Type B pancreatic cell (in vitro differentiated cells): ENCODE data around the gene ARMC5. TPM values are rescaled to one million over a fixed set of nuclear protein-coding genes. Genes with fewer than 3 reads are reported as not detected.

Experiments
- DNase-seq: peaks from one replicate; pipeline ENCODE4 v3.0.0; 2021; ENCODE audit warnings: mixed read lengths; ENCODE audit not compliant: unreplicated experiment; ENCODE audit errors: extremely low spot score
- H3K27ac Mint-ChIP-seq: 2 replicates; pipeline ENCODE4 v1.8.0; 2021; ENCODE audit warnings: mild to moderate bottlenecking, mixed read lengths
- H3K27me3 Mint-ChIP-seq: 2 replicates; pipeline ENCODE4 v1.8.0; 2021; ENCODE audit warnings: mixed read lengths
- H3K36me3 Mint-ChIP-seq: 2 replicates; pipeline ENCODE4 v1.8.0; 2021; ENCODE audit warnings: mixed read lengths
- H3K4me1 Mint-ChIP-seq: one replicate; pipeline ENCODE4 v1.8.0; 2021; ENCODE audit warnings: mixed read lengths; ENCODE audit not compliant: unreplicated experiment
- H3K4me3 Mint-ChIP-seq: 2 replicates; pipeline ENCODE4 v1.8.0; 2021; ENCODE audit warnings: mild to moderate bottlenecking, mixed read lengths
- H3K9me3 Mint-ChIP-seq: 2 replicates; pipeline ENCODE4 v1.8.0; 2021; ENCODE audit warnings: mixed read lengths
- CTCF ChIP-seq: fragments of 200-600 bp; sonication (generic); conservative IDR thresholded peaks from 2 replicates; pipeline ENCODE4 v1.5.0; 2021; ENCODE audit warnings: antibody characterized with exemption, mild to moderate bottlenecking
- total RNA-seq: library from RNA; stranded (reverse); gene quantifications from 2 replicates; pipeline ENCODE4 v1.2.1, GENCODE V29; 2021; ENCODE audit warnings: low replicate concordance

The ARMC5 gene
- total RNA-seq, 1 donor from 2014 or later: 11.1 TPM

GRCh38 chr16:31489616-31490584 is 30.6 kb downstream of the ARMC5 start:
- DNase-seq: no peak
- Mint-ChIP-seq H3K27me3 (peaks cover 32% of the 10 kb centered on the region), H3K9me3 (no peaks in the 10 kb centered on the region), H3K4me1 (no peaks in the 10 kb centered on the region), H3K27ac (no peak overlapping the region), H3K4me3 (peak overlapping the region; percentile 77), H3K36me3 (peaks cover 12% of the 10 kb centered on the region)
- TF ChIP-seq CTCF: no peak

GRCh38 chr16:31491778-31492418 is 32.6 kb downstream of the ARMC5 start:
- Mint-ChIP-seq H3K4me1 (no peaks in the 10 kb centered on the region), H3K9me3 (no peaks in the 10 kb centered on the region), H3K27me3 (peaks cover 12% of the 10 kb centered on the region), H3K27ac (no peak overlapping the region), H3K4me3 (no peak overlapping the region), H3K36me3 (peaks cover 12% of the 10 kb centered on the region)
- TF ChIP-seq CTCF: no peak
- DNase-seq: no peak

GRCh38 chr16:31493506-31494125 is 34.3 kb downstream of the ARMC5 start:
- no peak overlapping the region for H3K4me3 Mint-ChIP-seq
- H3K9me3 Mint-ChIP-seq: no peaks in the 10 kb centered on the region
- no peak for DNase-seq
- H3K27me3 Mint-ChIP-seq: peaks cover 3% of the 10 kb centered on the region
- H3K4me1 Mint-ChIP-seq: no peaks in the 10 kb centered on the region
- peaks cover 17% of the 10 kb centered on the region for H3K36me3 Mint-ChIP-seq
- no peak overlapping the region for H3K27ac Mint-ChIP-seq
- TF ChIP-seq CTCF: no peak

- no peak overlapping the region for H3K4me3 Mint-ChIP-seq
- no peak for DNase-seq
- H3K4me1 Mint-ChIP-seq: no peaks in the 10 kb centered on the region
- no peak for TF ChIP-seq CTCF
- H3K36me3 Mint-ChIP-seq: peaks cover 11% of the 10 kb centered on the region
- H3K27ac Mint-ChIP-seq: no peak overlapping the region
- no peaks in the 10 kb centered on the region for H3K27me3 Mint-ChIP-seq
- no peaks in the 10 kb centered on the region for H3K9me3 Mint-ChIP-seq
These were observed 37.4 kb downstream of the ARMC5 start for GRCh38 chr16:31496670-31497069.

GRCh38 chr16:31498493-31498892 is 39.2 kb downstream of the ARMC5 start:
- no peaks in the 10 kb centered on the region for H3K4me1 Mint-ChIP-seq
- DNase-seq: no peak
- TF ChIP-seq CTCF: no peak
- H3K4me3 Mint-ChIP-seq: no peak overlapping the region
- H3K9me3 Mint-ChIP-seq: no peaks in the 10 kb centered on the region
- no peaks in the 10 kb centered on the region for H3K27me3 Mint-ChIP-seq
- H3K27ac Mint-ChIP-seq: no peak overlapping the region
- peaks cover 6% of the 10 kb centered on the region for H3K36me3 Mint-ChIP-seq
